Measurements from ENCODE around the gene MCCC1. TPM values are rescaled to one million over a fixed set of nuclear protein-coding genes. Genes with fewer than 3 reads are reported as not detected.

The MCCC1 gene
- total RNA-seq, 3 donors from 2014 or later: 42.3 to 70.2 (median 47.6) TPM

- Histone ChIP-seq H3K9me3 (no peaks in the 10 kb centered on the region), H3K36me3 (peaks cover 13% of the 10 kb centered on the region), H3K27me3 (no peaks in the 10 kb centered on the region), H3K27ac (no peak overlapping the region), H3K4me1 (no peaks in the 10 kb centered on the region), H3K4me3 (no peak overlapping the region)
- intact Hi-C loops (cut with DNase I; ENCODE audit: low total_unique reads): no loop called here
- no peak for DNase-seq (ENCODE audit: low spot score in 2 of 2)
- TF ChIP-seq CTCF (IDR thresholded peaks at IDR 0.05) (no peak), POLR2A (IDR thresholded peaks at IDR 0.05) (no peak), POLR2AphosphoS5 (IDR thresholded peaks at IDR 0.05) (no peak)
Observed at GRCh38 chr3:183031826-183032225, 67.5 kb downstream of the MCCC1 start.

- H3K9me3 ChIP-seq: no peaks in the 10 kb centered on the region
- no peaks in the 10 kb centered on the region for H3K27me3 ChIP-seq
- H3K4me3 ChIP-seq: no peak overlapping the region
- no peak for TF ChIP-seq CTCF (IDR thresholded peaks at IDR 0.05)
- TF ChIP-seq POLR2AphosphoS5 (IDR thresholded peaks at IDR 0.05): no peak
- no peak for DNase-seq (ENCODE audit: low spot score in 2 of 2)
- no peaks in the 10 kb centered on the region for H3K4me1 ChIP-seq
- intact Hi-C loops (cut with DNase I; ENCODE audit: low total_unique reads): no loop called here
- H3K36me3 ChIP-seq: peaks cover 13% of the 10 kb centered on the region
- H3K27ac ChIP-seq: no peak overlapping the region
Observed at GRCh38 chr3:183028416-183028815, 70.9 kb downstream of the MCCC1 start.

- Histone ChIP-seq H3K4me3 (no peak overlapping the region), H3K9me3 (no peaks in the 10 kb centered on the region), H3K27ac (no peak overlapping the region), H3K27me3 (no peaks in the 10 kb centered on the region), H3K4me1 (no peaks in the 10 kb centered on the region), H3K36me3 (peaks cover 8% of the 10 kb centered on the region)
- no peak for DNase-seq (ENCODE audit: low spot score in 2 of 2)
- intact Hi-C loops (cut with DNase I; ENCODE audit: low total_unique reads): no loop called here
- no peak for TF ChIP-seq POLR2AphosphoS5 (IDR thresholded peaks at IDR 0.05)
- no peak for TF ChIP-seq CTCF (IDR thresholded peaks at IDR 0.05)
- TF ChIP-seq POLR2A (IDR thresholded peaks at IDR 0.05): no peak
Observed at GRCh38 chr3:183027276-183027675, 72.0 kb downstream of the MCCC1 start.

GRCh38 chr3:183022936-183023516, 76.3 kb downstream of the MCCC1 start:
- no peak for DNase-seq (ENCODE audit: low spot score in 2 of 2)
- H3K27ac ChIP-seq: no peak overlapping the region
- H3K9me3 ChIP-seq: no peaks in the 10 kb centered on the region
- no peak overlapping the region for H3K4me3 ChIP-seq
- TF ChIP-seq POLR2AphosphoS5 (IDR thresholded peaks at IDR 0.05) (no peak), POLR2A (IDR thresholded peaks at IDR 0.05) (no peak), CTCF (IDR thresholded peaks at IDR 0.05) (no peak)
- intact Hi-C loops (cut with DNase I; ENCODE audit: low total_unique reads): no loop called here
- H3K27me3 ChIP-seq: no peaks in the 10 kb centered on the region
- no peaks in the 10 kb centered on the region for H3K4me1 ChIP-seq
- peaks cover 4% of the 10 kb centered on the region for H3K36me3 ChIP-seq

- Histone ChIP-seq H3K27me3 (no peaks in the 10 kb centered on the region), H3K36me3 (peaks cover 4% of the 10 kb centered on the region), H3K27ac (no peak overlapping the region), H3K9me3 (no peaks in the 10 kb centered on the region), H3K4me1 (no peaks in the 10 kb centered on the region), H3K4me3 (no peak overlapping the region)
- DNase-seq (ENCODE audit: low spot score in 2 of 2): no peak
- TF ChIP-seq POLR2AphosphoS5 (IDR thresholded peaks at IDR 0.05): no peak
- intact Hi-C loops (cut with DNase I; ENCODE audit: low total_unique reads): loop anchor here (5.0 kb wide), 1 partner anchor 161 kb away; no protein-coding TSS in a partner anchor
Observed at GRCh38 chr3:183018421-183019192, 80.7 kb downstream of the MCCC1 start.
